HG03280 (cell line): ENCODE measurements around the gene CPED1.
"Not testable (repeated sequence)": the region's sequence is repeated elsewhere in the genome, so short reads cannot be mapped to it uniquely, and the experiment has no call there.

Experiments
- ATAC-seq: cut with Tn5 transposase; IDR thresholded peaks from one replicate; pipeline ENCODE4 v1.9.1; 2021; ENCODE audit warnings: mild to moderate bottlenecking, moderate library complexity; ENCODE audit not compliant: unreplicated experiment

CPED1 gene

GRCh38 chr7:121303422-121304101, 315.1 kb downstream of the CPED1 start:
- ATAC-seq: no peak

GRCh38 chr7:121304102-121304658, 315.7 kb downstream of the CPED1 start:
- ATAC-seq: no peak

- no peak for ATAC-seq
Observed at GRCh38 chr7:121305109-121305508, 316.6 kb downstream of the CPED1 start.

- peak; percentile 31 for ATAC-seq
Observed at GRCh38 chr7:121306565-121306964, 318.1 kb downstream of the CPED1 start.

- ATAC-seq: no peak
Observed at GRCh38 chr7:121307021-121307574, 318.6 kb downstream of the CPED1 start.

- ATAC-seq: no peak
Observed at GRCh38 chr7:121313220-121313792, 324.8 kb downstream of the CPED1 start.

- peak; percentile 95 for ATAC-seq
Observed at GRCh38 chr7:121313793-121314676, 325.5 kb downstream of the CPED1 start.

- not testable (repeated sequence) for ATAC-seq
Observed at GRCh38 chr7:121315170-121315569, 326.7 kb downstream of the CPED1 start.

GRCh38 chr7:121322460-121322859, 333.9 kb downstream of the CPED1 start:
- no peak for ATAC-seq

- ATAC-seq: no peak
Observed at GRCh38 chr7:121323515-121324302, 335.2 kb downstream of the CPED1 start.

- ATAC-seq: no peak
Observed at GRCh38 chr7:121327671-121328070, 339.2 kb downstream of the CPED1 start.

GRCh38 chr7:121328508-121329190, 340.1 kb downstream of the CPED1 start, which contains the start of gene WNT16:
WNT16 (plus strand) TSS chr7:121329000; CDS start chr7:121329293, 293 bp downstream.
- ATAC-seq: no peak

- ATAC-seq: no peak
Observed at GRCh38 chr7:121329191-121330052, 340.9 kb downstream of the CPED1 start.

- ATAC-seq: no peak
Observed at GRCh38 chr7:121330053-121330833, 341.7 kb downstream of the CPED1 start.

GRCh38 chr7:121331048-121331447, 342.5 kb downstream of the CPED1 start:
- ATAC-seq: no peak

- no peak for ATAC-seq
Observed at GRCh38 chr7:121331574-121331973, 343.1 kb downstream of the CPED1 start.

GRCh38 chr7:121334376-121334775, 345.9 kb downstream of the CPED1 start:
- no peak for ATAC-seq
